ENCODE data around the gene POLR2E.
"Not testable (repeated sequence)": the region's sequence is repeated elsewhere in the genome, so short reads cannot be mapped to it uniquely, and the experiment has no call there.

The POLR2E gene

GRCh38 chr19:1125601-1126467 lies 30.7 kb upstream of the POLR2E start:
- DNase-seq, result no peak

DNA sequence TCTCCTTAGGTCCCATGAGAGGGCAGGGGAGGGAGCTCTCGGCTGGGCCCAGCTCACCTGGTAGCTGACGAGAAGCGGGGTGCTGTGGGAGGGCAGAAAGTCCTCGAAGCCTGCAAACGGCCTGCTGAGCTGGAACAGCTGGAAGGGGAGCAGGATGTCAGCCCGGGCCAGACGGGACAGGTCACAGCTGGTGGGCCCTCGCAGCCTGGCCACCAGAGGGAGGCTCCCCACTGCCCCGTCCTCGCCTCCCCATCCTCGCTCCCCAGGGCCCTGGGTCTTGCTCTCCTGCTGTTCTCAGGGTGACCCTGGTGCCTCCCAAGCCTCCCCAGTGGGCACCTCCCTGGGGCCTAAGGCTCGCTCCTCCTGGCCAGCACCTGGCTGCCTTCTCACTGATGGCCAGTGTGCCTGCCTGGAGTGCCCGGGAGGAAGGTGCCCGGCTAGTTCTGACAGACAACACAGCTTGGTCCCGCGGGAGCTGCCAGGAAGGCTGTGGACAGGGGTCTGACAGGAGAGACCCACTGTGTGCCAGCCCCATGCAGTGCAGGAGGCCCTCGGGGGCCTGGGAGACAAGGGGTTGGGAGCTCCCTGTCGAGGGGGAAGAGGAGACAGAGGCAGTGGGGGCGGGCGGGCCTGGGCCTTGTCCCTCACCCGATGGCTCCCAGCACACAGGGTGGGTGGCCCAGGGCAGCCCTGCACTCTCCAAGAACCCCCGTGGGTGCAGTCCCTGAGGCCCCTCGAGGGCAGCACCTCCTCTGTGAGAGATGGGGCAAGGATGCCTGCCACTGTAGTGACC lies 28.9 kb upstream of the POLR2E start:
- no peak for DNase-seq

GRCh38 chr19:1123381-1123780 lies 28.2 kb upstream of the POLR2E start:
- no peak for DNase-seq

DNA sequence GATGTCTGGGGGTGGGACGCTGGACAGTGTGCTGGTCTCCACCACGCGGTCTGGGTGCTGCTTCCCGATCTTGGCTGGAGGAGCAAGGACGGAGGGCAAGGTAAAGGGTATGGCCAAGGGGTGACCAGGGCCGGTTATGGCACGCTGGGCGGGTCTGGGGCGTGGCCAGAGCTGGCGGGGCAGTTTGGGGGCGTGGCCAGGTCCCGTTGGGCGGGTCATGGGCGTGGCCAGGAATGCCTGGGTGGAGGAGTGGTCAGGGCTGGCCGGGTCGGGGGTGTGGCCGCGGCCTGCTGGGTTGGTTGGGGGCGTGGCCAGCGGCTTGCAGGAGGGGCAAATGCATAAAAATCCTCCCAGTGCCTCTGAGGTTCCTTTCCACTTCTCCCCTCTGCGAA lies 27.8 kb upstream of the POLR2E start:
- DNase-seq, result no peak

DNA sequence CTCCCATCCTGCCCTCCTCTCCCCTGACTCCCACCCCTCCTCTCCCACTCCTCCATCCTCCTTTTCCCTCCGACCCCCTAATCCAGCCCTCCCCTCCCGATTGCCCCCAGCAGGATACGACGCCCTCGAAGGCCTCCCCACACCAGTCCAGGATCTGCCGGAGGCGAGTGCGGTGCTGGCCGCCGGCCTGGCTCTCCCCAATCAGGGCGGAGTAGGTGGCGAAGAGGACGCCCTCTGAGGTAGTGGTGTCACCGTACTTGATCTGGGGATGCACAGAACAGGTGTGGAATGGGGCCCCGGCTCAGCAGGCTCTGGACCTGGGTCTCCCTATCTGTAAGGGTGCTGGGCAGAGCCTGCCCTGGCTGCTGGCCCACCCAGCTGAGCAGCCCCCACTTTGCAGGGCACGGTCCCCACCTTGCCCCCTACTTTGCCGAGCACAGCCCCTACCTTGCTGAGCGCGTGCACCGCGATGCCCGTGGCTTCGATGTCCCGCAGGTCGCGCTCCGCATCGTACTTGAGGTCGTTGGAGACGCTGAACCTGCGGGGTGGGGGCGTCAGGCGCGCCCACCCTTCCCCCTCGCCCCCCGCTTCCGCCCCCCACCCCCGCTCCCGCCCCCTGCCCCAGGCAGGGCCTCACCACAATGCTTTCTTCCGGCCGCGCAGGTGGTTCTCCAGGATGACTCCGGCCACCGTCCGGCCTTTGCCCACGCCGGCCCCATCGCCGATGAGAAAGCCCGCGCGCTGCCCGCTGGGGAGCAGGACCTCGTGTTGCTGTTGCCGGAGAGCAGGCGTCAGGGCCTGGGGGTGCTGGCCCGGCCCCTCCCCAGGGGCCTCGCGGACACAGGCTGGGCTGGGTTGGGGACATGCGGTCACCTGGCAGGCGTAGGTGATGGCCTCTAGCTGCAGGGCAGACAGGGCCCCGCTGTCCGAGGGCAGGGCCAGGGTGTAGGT lies 27.1 kb upstream of the POLR2E start:
- no peak for DNase-seq

DNA sequence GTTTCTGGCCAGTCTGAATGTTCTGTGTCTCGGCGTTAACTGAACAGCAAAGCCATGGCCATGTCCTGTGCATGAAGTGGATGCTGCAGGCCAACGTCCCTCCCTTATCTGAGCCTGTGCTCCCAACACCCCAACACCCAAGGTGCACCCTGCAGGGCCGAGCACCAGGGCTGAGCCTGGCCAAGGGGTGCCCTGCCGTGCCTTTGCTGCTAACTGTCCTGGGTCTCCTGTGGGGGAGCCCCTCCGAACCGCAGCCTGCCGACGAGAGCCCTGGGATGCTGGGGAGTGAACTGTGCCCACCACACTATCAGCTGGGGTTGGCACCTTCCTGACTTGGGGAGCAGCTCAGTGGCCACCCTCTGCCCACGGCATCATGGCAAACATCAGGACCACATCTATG lies 26.2 kb upstream of the POLR2E start:
- DNase-seq, result no peak

DNA sequence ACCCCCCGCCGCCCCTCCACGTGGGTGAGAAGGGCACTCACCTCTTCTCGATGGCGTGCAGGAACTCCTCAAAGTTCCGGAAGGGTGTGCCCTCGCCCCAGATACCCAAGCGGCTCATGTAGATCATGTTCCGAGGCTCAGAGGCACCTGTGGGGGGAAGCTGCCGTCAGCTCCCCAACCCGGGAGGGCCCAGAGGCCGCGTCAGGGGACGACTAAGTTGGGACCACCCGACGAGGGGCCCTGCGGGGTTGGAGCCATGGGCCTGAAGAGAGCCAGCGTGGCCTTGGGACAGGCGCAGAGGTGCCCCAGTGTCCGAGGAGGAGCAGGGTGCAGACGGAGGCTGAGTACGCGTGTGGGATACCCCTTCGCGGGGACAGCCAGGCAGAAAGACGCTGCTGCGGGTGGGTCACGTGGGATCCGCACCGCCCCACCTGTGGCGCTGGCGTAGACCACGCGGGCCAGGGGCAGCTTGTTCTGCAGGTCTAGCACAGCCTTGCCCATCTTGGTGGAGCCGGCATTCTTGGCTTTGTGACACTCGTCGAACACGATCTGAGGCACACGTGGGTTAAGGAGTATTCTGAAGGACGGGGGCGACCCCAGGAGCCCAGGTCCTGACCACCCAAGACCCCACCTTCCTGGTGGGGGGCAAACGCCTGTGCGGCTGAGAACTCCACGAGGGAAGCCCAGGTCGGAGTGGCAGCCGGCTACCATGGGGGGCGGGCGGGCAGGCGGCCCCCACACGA lies 24.5 kb upstream of the POLR2E start:
- no peak for DNase-seq

GRCh38 chr19:1118999-1119398 lies 23.8 kb upstream of the POLR2E start:
- no peak for DNase-seq

- DNase-seq, result no peak
Measured at GRCh38 chr19:1117654-1118053, 22.5 kb upstream of the POLR2E start.

GRCh38 chr19:1116726-1117581 lies 21.8 kb upstream of the POLR2E start:
- DNase-seq, result no peak

- no peak for DNase-seq
Measured at GRCh38 chr19:1115646-1116420, 20.7 kb upstream of the POLR2E start.

DNA sequence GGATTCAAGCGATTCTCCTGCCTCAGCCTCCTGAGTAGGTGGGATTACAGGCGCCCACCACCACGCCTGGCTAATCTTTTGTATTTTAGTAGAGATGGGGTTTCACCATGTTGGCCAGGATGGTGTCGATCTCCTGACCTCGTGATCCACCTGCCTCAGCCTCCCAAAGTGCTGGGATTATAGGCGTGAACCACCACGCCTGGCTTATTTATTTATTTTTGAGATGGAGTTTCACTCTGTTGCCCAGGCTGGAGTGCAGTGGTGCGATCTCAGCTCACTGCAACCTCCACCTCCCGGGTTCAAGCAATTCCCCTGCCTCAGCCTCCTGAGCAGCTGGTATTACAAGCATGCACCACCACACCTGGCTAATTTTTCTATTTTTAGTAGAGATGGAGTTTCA lies 19.6 kb upstream of the POLR2E start:
- DNase-seq, result not testable (repeated sequence)

DNA sequence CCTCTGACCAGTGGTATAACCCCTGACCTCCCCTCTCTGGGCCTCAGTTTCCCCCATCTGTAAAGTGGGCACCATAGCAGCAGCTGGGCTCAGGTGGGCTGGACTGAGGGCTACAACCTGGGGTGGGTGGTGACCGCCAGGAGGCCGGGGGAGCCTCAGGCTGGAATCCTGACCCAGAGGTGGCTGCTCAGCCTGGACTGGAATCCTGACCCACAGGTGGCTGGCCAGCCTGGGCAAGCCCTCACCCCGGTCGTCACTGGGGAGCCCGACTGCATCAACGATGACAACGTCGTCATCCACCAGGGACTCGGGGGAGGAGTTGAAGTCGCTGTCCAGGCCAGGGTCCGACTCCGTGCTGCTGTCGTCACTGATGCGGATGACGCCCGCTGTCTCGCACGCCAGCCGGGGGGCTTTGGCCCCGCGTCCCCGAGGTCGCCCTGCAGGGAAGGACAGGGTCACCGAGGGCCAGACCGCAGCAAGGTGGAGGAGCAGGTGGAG lies 18.9 kb upstream of the POLR2E start:
- DNase-seq, result no peak

DNA sequence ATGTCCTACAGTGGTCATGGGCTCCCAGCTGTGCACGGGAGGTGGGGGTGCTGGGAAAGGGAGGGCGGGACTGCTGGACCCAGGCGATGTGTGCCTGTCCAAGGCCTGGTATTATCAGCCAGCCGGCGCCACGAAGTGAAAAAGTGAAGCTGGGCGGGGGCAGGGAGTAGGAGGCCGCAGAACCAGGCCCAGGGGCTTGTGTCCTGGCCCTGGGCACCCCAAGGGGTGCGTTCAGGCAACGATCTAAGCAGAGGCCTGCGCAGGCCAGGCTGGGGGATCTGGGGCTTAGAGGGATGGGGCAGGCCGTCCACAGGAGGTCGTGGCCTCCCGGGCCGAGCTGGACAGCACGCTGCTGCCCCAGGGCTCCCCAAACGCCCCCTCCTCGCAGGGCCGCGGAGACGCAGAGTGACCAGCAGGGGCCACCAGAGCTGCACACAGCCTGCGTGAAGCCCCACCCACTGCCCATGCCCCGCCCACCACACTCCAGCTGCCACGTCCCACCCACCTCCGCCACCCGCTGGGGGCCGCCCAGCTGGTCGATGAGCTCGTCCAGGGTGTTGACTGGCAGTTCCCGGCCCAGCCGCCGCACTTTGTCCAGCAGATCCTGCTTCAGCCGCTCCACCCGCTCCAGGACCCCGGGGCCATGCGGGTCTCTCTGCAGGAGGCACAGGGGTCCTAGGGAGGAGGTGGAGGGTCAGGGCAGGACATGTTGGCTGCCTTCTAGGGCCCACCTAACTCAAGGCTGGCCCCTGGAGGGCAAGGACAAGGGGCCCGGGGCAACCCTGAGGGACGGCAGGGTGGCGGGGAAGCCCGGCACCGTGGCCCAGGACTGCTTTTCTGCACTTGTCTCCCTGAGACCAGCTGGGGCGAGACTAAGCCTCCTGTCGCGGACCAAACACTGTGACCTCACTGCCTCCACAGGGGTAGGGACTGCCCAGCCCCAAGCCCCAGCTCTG lies 18.1 kb upstream of the POLR2E start:
- peak; percentile 39 to 56 for DNase-seq

GRCh38 chr19:1112268-1113029 lies 17.3 kb upstream of the POLR2E start:
- no peak for DNase-seq

DNA sequence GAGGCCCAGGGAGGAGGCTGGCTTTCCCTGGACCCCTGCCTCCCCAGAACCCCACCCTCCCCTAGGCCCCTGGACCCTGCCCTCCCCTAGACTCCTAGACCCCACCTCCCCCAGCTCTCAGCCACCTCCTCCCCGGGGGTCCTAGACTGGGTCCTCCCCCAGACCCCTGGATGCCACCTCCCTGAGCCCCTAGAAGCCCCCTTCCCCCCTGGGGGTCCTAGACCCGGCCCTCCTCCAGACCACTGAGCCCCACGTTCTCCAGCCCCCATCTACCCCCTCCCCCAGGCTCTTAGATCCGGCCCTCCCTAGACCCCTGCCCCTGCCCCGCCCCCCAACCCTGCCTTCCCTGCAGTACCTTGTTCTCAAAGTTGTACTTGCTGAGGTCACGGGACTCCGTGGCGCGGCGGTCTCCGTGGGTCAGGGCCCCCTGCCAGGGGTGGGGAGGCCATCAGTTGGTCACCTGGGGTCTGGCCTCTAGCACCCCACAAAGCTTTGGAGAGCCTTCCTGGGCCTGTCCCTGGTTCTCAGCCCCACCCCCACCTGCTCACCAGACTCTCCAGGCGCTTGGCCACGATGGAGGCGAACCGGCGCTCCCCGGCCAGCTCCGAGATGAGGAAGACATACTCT lies 16.6 kb upstream of the POLR2E start:
- no peak for DNase-seq

GRCh38 chr19:1110809-1111640 lies 15.8 kb upstream of the POLR2E start:
- no peak for DNase-seq

All from NCI-H2081 (cell line).